Measurements from ENCODE around the gene NAPSA. TPM values are rescaled to one million over a fixed set of nuclear protein-coding genes. Genes with fewer than 3 reads are reported as not detected.

The NAPSA gene
- polyA plus RNA-seq, 1 of the 3 experiments (the other 2 are of a cell fraction): 0.43 TPM

DNA sequence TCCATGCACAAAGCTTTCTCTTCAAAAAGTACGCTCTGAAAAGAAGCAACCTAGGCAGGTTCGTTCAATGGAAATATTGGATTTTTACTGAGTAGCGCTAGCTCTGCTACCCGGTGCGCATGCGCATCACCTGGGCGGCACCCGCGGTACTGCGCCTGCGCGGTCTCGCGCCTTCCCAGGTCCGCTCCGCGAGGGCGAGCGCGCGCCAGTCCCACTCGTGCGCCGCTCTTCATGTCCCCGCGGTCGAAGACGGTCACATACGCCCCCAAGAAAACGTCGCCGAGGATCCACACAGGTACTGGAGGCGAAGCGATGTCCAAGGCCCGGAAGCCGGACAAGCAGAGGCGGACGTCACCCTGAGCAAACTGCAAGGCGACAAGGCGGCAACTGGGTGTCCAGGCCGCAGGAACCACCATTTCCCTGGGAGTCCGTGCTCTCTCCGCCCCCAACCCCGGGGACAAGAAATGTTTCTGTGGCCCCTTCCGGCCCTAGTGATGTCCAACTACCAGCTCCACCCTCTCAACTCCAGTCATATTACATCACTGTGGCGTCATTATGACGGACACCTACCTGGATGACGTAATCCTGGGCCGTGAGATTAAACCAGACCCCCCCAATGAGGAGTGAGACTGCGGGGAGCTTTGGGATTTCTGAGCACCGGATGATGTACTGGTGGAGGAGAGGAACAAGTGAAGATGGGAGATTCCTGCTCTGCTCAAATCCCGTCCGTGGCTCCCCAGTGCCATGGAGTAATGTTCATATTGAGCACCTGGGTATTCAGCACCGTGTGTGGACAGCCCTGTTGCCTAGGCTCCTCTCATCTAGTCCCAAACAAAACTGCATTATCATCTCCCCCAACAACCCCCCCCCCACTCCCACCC is 31.5 kb downstream of the NAPSA start:
- no peaks in the 10 kb centered on the region for H3K9me2 ChIP-seq
- H3K27ac ChIP-seq (ENCODE audit: low read depth in 2 of 2, low read length in 1 of 2): peak overlapping the region in 1 of 2 experiments; percentile 88; a peak in 2 of 4 replicates
- H3K36me3 ChIP-seq (replicated peaks in 1 of 2; ENCODE audit: control insufficient read depth in 1 of 2, insufficient read depth in 2 of 2, low read length in 1 of 2): no peaks in the 10 kb centered on the region
- peak overlapping the region; percentile 80 for H2AFZ ChIP-seq (ENCODE audit: low read depth)
- ChIA-PET CTCF (interaction anchor here (0.7 to 5.2 kb wide), 3 partner anchors 18 to 222 kb away, joined by 3 to 33 read pairs (median 3); no protein-coding TSS in a partner anchor), POLR2A (interaction anchor here (0.7 to 1.5 kb wide), 4 partner anchors 10 to 23 kb away, joined by 3 to 11 read pairs (median 6); no protein-coding TSS in a partner anchor)
- H3K4me1 ChIP-seq (ENCODE audit: control insufficient read depth in 1 of 2, insufficient read depth in 2 of 2, low read depth in 1 of 2, low read length in 1 of 2): peaks cover 7 to 35% of the 10 kb centered on the region in 2 experiments; a peak in 2 of 4 replicates
- no peaks in the 10 kb centered on the region for H3K79me2 ChIP-seq (ENCODE audit: insufficient read depth)
- H3K4me3 ChIP-seq (ENCODE audit: low read depth in 2 of 2, low read length in 1 of 2): peak overlapping the region; percentile 51 to 58
- H3K9ac ChIP-seq: peak overlapping the region; percentile 28; the same call in 1 of the 2 replicates
- H4K20me1 ChIP-seq (ENCODE audit: insufficient read depth): no peaks in the 10 kb centered on the region
- 9% methylated on average over 49 of the region's 54 CpGs for WGBS (ENCODE audit: low lambda C conversion rate)
- H3K27me3 ChIP-seq (ENCODE audit: insufficient read depth): no peaks in the 10 kb centered on the region
- no peaks in the 10 kb centered on the region for H3K9me3 ChIP-seq
- H3K4me2 ChIP-seq: peak overlapping the region; percentile 64
- peaks cover 9% of the 10 kb centered on the region for H3F3A ChIP-seq (replicated peaks; ENCODE audit: insufficient read depth)
- peak; percentile 98 for DNase-seq
- TF ChIP-seq TEAD4 (IDR thresholded peaks at IDR 0.05; ENCODE audit: borderline replicate concordance, insufficient read depth) (no peak), IRF3 (IDR thresholded peaks at IDR 0.05; ENCODE audit: low read depth, low read length) (no peak), PBX3 (IDR thresholded peaks at IDR 0.05) (no peak), TAF1 (IDR thresholded peaks at IDR 0.05; ENCODE audit: borderline replicate concordance, low read depth, low read length) (0 out of 2 replicates have a peak, but pooled peaks have one; percentile 27), YY1 (IDR thresholded peaks at IDR 0.05; ENCODE audit: low read depth) (no peak), GABPA (IDR thresholded peaks at IDR 0.05; ENCODE audit: low read depth) (no peak), SIN3A (IDR thresholded peaks at IDR 0.05; ENCODE audit: borderline replicate concordance, low read depth, low read length) (no peak), RCOR1 (IDR thresholded peaks at IDR 0.05; ENCODE audit: low read length) (no peak), TCF12 (IDR thresholded peaks at IDR 0.05) (no peak), NRF1 (IDR thresholded peaks at IDR 0.05; ENCODE audit: low read depth, low read length) (peak; percentile 95), USF1 (IDR thresholded peaks at IDR 0.05; ENCODE audit: borderline replicate concordance, low read depth) (no peak), SMC3 (IDR thresholded peaks at IDR 0.05; ENCODE audit: low read depth, low read length) (no peak), RFX5 (IDR thresholded peaks at IDR 0.05; ENCODE audit: low read length) (no peak), REST (IDR thresholded peaks at IDR 0.05; ENCODE audit: low read depth, low read length) (no peak), MAX (IDR thresholded peaks at IDR 0.05; ENCODE audit: low read depth) (peak; percentile 99), POLR2AphosphoS5 (IDR thresholded peaks at IDR 0.05; ENCODE audit: low read depth, low read length) (peak; percentile 82), FOSL2 (IDR thresholded peaks at IDR 0.05; ENCODE audit: borderline replicate concordance, low read depth) (no peak), FOXJ3 (CRISPR knock-in tag; IDR thresholded peaks at IDR 0.05) (no peak), FOXM1 (IDR thresholded peaks at IDR 0.05; ENCODE audit: low read depth) (no peak)
- TF ChIP-seq, protein P1, sequence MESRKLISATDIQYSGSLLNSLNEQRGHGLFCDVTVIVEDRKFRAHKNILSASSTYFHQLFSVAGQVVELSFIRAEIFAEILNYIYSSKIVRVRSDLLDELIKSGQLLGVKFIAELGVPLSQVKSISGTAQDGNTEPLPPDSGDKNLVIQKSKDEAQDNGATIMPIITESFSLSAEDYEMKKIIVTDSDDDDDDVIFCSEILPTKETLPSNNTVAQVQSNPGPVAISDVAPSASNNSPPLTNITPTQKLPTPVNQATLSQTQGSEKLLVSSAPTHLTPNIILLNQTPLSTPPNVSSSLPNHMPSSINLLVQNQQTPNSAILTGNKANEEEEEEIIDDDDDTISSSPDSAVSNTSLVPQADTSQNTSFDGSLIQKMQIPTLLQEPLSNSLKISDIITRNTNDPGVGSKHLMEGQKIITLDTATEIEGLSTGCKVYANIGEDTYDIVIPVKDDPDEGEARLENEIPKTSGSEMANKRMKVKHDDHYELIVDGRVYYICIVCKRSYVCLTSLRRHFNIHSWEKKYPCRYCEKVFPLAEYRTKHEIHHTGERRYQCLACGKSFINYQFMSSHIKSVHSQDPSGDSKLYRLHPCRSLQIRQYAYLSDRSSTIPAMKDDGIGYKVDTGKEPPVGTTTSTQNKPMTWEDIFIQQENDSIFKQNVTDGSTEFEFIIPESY (IDR thresholded peaks at IDR 0.05; ENCODE audit: borderline replicate concordance, low read depth): no peak
- TF ChIP-seq, protein P2, sequence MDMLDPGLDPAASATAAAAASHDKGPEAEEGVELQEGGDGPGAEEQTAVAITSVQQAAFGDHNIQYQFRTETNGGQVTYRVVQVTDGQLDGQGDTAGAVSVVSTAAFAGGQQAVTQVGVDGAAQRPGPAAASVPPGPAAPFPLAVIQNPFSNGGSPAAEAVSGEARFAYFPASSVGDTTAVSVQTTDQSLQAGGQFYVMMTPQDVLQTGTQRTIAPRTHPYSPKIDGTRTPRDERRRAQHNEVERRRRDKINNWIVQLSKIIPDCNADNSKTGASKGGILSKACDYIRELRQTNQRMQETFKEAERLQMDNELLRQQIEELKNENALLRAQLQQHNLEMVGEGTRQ (IDR thresholded peaks at IDR 0.05; ENCODE audit: borderline replicate concordance, low read depth, low read length): no peak
